Activated CD4-positive, alpha-beta T cell treated with anti-CD3 and anti-CD28 coated beads, Interleukin-2, Interleukin-4, amounts not matched to agents 100 ng/mL and 50 ng/mL, durations not matched to agents 16 hours and 8 hours (primary cell): ENCODE results near the gene FAM53B.

Experiments
- DNase-seq: peaks from one replicate; pipeline ENCODE4 v3.0.0-alpha.2; 2020; ENCODE audit warnings: low spot score

FAM53B gene

GRCh38 chr10:124728071-124728829 lies 15.9 kb downstream of the FAM53B start:
- no peak for DNase-seq

DNA sequence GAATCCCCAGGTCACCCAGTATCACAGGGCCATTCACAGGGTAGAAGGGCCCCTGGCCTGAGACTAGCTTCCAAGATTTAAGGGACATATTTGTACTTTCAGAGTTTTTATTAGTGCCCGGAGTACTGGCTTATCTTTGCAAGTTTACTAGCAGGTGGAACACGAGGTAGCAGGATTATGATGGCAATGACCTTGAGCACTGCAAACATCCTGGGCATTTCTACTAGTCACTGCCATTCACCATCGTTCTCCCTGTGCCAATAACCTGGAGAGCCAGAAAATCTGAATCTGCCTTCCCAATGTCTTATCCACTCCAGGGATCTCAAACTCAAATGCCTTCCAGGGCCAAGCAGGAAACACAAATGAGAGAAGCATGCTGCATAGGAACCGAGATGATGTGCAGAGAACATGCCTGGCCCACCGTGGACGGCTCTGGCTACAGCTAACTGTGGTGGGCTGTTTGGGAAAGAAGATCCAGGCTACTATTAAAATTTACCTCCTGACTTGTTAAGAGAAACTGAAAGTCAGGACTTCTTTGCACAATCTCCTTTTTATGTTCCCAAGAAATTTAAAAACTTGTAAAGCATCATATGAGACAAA lies 16.7 kb downstream of the FAM53B start:
- DNase-seq, result no peak

- DNase-seq, result no peak
Measured at GRCh38 chr10:124725791-124726190, 18.4 kb downstream of the FAM53B start.

- no peak for DNase-seq
Measured at GRCh38 chr10:124725171-124725631, 19.0 kb downstream of the FAM53B start.

- no peak for DNase-seq
Measured at GRCh38 chr10:124724279-124725027, 19.7 kb downstream of the FAM53B start.

DNA sequence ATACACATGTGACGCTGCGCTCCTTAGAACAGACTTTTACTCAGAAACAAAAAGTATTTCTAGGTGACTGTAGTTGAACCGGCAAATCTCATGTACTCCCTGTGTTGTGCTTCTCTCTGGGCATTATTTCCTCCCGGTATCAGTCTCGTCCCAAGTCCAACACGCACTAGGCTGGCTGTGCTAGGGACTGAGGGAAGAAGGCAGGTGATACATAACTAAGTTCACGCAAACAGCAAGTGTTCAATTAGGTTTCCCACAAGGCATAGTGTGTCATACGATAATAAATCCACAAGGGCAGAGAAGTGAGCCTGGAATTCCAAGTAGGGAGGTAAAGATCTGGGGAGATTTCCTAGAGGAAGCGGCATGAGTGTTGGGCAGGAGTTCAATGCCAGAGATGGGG lies 20.4 kb downstream of the FAM53B start:
- DNase-seq, result no peak

DNA sequence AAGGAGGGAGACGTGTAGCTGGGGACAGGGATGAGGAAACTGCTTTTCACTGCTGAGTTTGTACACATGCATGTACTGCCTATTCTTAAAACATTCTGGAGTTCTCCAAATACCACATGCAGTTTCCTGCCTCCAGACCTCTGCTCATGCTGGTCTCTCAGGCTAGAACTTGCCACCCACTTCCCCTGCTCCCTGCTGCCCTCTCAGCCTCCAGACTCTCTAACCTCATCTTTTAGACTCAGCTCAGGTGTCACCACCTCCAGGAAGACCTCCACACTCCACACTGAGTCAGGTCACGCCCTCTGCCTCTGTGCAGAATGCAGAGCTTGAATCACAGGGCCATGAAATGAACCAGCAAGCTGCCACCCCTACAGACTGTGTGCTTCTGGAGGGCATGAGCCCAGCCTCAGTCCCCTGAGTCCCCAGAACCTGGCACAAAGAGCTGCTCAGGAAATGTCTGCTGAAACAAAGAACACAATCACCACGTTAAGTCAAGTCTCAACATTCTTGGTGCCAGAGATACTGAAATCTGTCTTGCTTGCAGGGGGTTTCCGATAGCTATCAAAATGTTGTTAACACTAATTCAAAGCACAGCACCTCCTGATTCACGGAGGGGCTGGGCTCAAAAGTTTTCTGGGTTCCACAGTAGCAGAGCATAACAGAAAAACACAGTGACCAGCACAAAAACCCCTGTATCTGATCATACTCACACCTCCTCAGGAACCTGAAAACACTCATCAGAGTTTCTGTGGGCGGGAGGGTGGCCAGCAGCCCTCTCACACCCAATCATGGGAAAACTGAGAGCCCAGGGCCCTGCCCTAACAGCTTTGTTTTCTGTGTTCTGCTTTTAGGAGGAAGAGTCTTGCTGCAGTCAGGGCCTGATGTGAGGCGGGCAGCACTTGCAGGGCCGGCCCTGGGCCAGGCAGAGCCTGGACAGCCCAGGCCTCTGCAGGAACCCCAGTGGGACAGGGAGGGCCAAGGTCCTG lies 21.1 kb downstream of the FAM53B start:
- peak; percentile 81 for DNase-seq

DNA sequence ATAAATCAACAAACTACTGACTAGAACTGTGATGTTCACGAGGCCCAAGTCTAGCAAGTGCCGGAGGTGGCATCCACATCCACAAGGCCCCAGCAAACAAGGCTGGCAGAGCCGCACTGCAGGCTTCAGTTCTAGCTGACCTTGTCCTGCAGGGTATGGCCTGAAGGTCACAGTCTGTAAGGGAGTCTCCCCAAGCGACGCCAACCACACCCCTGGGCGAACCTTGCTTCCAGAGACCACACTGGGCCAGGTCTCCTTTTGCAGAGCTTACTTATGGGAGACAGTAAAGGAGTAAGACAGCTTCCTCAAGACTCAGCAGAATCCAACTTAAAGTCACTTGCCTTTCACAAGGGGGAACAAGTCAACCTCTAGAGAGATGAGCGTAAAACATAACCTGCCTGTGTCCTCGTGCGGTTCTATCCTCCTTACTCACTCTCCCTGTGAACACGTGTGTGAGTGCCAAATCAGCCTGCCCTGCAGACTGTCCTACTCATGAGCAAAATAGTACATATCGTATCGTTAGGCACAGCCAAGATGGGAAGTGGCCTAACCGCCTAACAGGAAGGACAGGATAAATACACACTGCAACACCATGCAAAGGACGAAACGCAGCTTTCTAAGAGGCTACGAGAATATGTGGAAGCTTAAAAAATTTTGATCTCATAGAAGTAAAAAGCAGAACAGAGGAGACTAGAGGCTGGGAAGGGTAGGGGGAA lies 22.7 kb downstream of the FAM53B start:
- DNase-seq, result no peak

- DNase-seq, result peak; percentile 89
Measured at GRCh38 chr10:124719213-124719851, 24.8 kb downstream of the FAM53B start.

- DNase-seq, result peak; percentile 95
Measured at GRCh38 chr10:124717911-124718741, 26.1 kb downstream of the FAM53B start.

DNA sequence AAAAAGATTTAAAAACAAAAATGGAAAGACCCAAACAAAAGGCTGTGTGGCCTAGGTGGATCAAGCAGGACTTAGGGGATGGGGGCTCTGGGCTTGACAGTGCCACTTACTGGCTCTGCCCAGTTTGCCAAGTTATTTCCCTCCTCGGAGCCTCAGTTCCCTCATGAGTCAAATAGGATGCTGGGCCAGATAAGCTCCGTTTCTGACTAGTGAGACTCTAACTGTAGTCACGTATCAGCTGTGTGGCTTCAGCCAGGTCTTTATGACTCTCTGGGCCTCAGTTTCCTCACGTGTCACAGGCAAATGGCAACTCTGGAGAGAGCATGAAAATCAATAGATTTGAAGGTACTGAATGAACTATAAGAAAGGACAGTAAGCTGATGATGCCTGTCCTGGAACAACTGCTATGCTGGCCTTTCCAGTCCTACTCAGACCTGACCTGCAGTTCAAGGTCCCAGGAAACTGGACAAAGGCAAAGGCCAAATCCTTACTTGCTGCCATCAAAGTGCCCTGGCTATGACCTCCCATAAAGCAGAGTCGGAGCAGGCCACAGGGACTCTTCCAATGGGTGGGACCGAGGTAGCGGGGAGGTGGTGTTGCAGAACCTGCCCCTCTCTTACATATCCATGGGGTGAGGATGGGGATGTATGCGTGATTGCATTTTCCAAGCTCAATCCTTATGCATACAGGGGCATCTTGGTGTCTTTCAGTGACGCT lies 27.0 kb downstream of the FAM53B start:
- DNase-seq, result no peak

DNA sequence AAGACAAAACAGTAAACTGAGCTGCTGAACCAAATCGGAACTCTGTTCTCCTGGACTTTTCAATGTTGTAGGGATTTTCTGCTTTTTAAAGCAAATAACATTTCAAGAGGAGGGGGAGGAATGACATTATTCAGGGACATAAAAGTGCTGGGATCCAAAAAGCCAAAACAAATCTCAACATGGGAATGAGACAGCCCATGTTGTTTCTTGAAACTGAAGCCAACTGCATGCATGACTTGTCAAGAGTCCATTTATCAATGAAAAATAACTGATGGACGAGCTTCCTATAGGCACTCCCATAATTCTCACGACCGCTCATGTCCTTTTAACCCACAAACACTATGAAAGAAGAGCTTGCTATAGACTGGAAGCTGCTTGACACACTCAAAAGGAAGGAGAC lies 27.8 kb downstream of the FAM53B start:
- no peak for DNase-seq

DNA sequence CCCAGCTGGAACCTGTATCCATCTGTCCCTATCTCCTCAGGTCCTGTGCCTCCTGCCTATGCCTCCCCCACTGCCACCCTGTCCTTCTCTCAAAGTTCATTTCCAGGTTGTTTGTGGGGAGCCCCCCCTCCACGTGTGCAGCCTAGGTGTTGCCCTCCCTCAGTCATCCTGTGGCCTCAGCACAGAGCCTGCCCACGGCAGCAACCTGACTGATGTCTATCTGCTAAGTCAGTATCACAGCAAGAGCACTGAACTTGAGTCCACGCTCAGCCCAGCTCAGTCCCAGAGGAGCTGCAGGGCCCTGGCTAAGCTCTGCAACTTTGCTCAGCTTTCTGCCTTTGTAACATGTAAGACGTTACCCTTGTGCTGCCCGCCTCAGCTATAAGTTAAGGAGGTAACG lies 28.7 kb downstream of the FAM53B start:
- no peak for DNase-seq

DNA sequence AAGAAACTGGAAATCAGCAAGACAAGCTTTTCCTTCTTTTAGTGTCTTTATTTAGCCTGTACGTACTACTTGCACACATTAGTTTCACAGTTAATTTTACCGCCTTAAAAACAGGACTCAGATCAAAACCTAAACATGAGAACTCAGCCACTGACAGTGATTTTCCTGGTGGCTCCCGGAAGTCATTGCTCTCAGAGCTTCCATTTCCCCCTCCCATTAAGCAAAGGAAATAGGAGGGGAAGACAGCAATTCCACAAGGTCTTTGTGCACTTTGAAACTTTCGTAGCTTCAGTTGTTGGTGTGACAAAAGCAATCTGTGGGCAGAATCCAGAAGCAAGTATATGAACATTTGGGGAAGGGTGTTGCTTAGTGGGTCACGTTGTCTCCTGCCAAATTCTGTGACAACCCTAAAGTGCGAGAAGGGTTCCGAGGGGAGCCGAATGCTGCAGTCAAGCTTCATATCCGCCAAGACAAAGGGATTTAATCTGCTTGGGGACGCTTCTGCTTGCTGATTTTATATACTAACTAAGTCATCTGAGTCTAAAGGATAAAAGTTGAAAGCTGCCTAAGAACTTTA lies 30.4 kb downstream of the FAM53B start:
- no peak for DNase-seq

- DNase-seq, result no peak
Measured at GRCh38 chr10:124712704-124713407, 31.3 kb downstream of the FAM53B start.

GRCh38 chr10:124711145-124711544 lies 33.0 kb downstream of the FAM53B start:
- no peak for DNase-seq

DNA sequence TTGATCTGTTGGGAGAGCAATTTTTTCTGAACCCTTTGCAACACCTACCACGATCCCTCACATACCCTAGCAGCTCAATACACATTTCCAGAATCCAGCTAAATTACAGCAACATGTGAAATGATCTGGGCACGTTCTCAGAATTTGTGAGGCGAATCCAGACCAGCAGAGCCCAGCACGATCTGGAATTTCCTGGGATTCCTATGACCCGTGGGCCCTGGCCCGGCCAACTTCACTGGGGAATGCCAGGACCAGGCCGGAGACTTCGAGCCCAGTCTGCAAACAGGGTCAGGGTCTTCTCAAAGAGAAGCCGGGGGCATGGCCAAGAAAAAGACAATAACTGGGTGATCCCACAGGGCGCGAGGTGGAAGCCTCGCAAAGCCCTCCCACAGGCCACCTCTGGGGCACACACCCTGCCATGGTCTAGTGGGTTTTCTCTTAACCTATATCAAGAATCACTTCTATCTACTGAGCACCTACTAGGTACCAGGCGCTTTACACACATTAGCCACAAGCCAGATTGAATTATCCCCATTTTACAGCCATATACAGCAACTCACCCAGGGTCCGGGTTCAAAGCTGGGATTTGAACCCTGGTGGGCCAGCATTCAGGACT lies 33.8 kb downstream of the FAM53B start:
- no peak for DNase-seq

- no peak for DNase-seq
Measured at GRCh38 chr10:124709861-124710260, 34.3 kb downstream of the FAM53B start.
